B cell (primary cell): ENCODE data around the gene RREB1. TPM values are rescaled to one million over a fixed set of nuclear protein-coding genes. Genes with fewer than 3 reads are reported as not detected.
A peak's percentile ranks its signal among the peaks of the same experiment; 100 is the strongest.

Experiments
- ATAC-seq: fragments of 200-7000 bp; cut with Tn5 transposase; one replicate; pipeline ENCODE4 v1.10.0; 2021; ENCODE audit warnings: low read depth, mild to moderate bottlenecking, moderate number of reproducible peaks, moderate library complexity
- CTCF ChIA-PET: fragments of 350-600 bp; sonication (Branson Sonifier 250); formaldehyde crosslinking; loops from one replicate; lab custom pipeline; 2021; ENCODE audit warnings: antibody characterized with exemption, inconsistent platforms; lab: Charles Lee
- POLR2A ChIA-PET: fragments of 350-600 bp; sonication (Branson Sonifier 250); formaldehyde crosslinking; loops from one replicate; lab custom pipeline; 2021; ENCODE audit warnings: antibody characterized with exemption; lab: Charles Lee
- DNase-seq: peaks from one replicate; pipeline ENCODE4 v3.0.0; 2013
- H2AFZ ChIP-seq: 2 replicates; pipeline ENCODE4 v1.6.1; 2012; ENCODE audit warnings: mild to moderate bottlenecking, low read depth, low read length; ENCODE audit not compliant: insufficient read depth, poor library complexity, severe bottlenecking
- H3K27ac ChIP-seq, 2 donors: 1 replicate in 1 of 2; 2 replicates in 1 of 2; pipeline ENCODE4 v1.5.1; 2012 to 2013; ENCODE audit warnings: low read length in 2 of 2, mild to moderate bottlenecking in 2 of 2, moderate library complexity in 1 of 2
- H3K27me3 ChIP-seq, 4 experiments: fragments of 200-600 bp in 1 of 4; sonication (generic) in 1 of 4; replicated peaks in 1 of 4; 1 replicate in 2 of 4; 2 replicates in 2 of 4; pipeline versions ENCODE4 v1.6.1 to v1.7.0; 2013 to 2016; ENCODE audit warnings: low read length in 3 of 4, mild to moderate bottlenecking in 2 of 4, mixed read lengths in 1 of 4, moderate library complexity in 1 of 4; ENCODE audit not compliant: insufficient read depth in 4 of 4, control insufficient read depth in 3 of 4; ENCODE audit errors: control extremely low read depth in 1 of 4
- H3K36me3 ChIP-seq, 2 experiments: replicated peaks in 1 of 2; 1 replicate in 1 of 2; 2 replicates in 1 of 2; pipeline versions ENCODE4 v1.6.1 to v1.7.1; 2013; ENCODE audit warnings: low read length in 1 of 2; ENCODE audit not compliant: insufficient read depth in 2 of 2, control insufficient read depth in 1 of 2; ENCODE audit errors: control extremely low read depth in 1 of 2, extremely low read depth in 1 of 2
- H3K4me1 ChIP-seq, 2 donors: fragments of 200-600 bp in 1 of 2; sonication (generic) in 1 of 2; 1 replicate in 1 of 2; 2 replicates in 1 of 2; pipeline versions ENCODE4 v1.5.1 to v1.6.1; 2013 to 2017; ENCODE audit warnings: low read length in 2 of 2; ENCODE audit not compliant: control insufficient read depth in 2 of 2, insufficient read depth in 2 of 2
- H3K4me2 ChIP-seq: replicated peaks from 2 replicates; pipeline ENCODE3; 2012; ENCODE audit warnings: mild to moderate bottlenecking, low read depth, low read length; ENCODE audit not compliant: poor library complexity, severe bottlenecking
- H3K4me3 ChIP-seq, 5 experiments: fragments of 200-600 bp in 1 of 5; sonication (generic) in 1 of 5; 1 replicate in 3 of 5; 2 replicates in 2 of 5; pipeline versions ENCODE4 v1.5.1 to v1.7.0; 2011 to 2016; ENCODE audit warnings: low read length in 4 of 5, mild to moderate bottlenecking in 4 of 5, low read depth in 2 of 5, control low read depth in 1 of 5, moderate library complexity in 1 of 5; ENCODE audit not compliant: insufficient read depth in 1 of 5; ENCODE audit errors: control extremely low read depth in 1 of 5, extremely low read depth in 1 of 5
- H3K79me2 ChIP-seq: fragments of 200-600 bp; sonication (generic); one replicate; pipeline ENCODE4 v1.6.0; 2016; ENCODE audit warnings: low read length; ENCODE audit not compliant: control insufficient read depth, insufficient read depth
- H3K9ac ChIP-seq: fragments of 200-600 bp; sonication (generic); 2 replicates; pipeline ENCODE4 v1.6.1; 2017; ENCODE audit warnings: mild to moderate bottlenecking, low read length, moderate library complexity
- H3K9me3 ChIP-seq, 3 donors: one replicate each; pipeline versions ENCODE4 v1.6.1 to v1.7.1; 2013; ENCODE audit warnings: low read length in 2 of 3; ENCODE audit not compliant: control insufficient read depth in 2 of 3, insufficient read depth in 1 of 3; ENCODE audit errors: control extremely low read depth in 1 of 3
- H4K20me1 ChIP-seq: 2 replicates; pipeline ENCODE4 v1.6.0; 2012; ENCODE audit warnings: mild to moderate bottlenecking, low read length; ENCODE audit not compliant: insufficient read depth, control insufficient read depth, poor library complexity, severe bottlenecking
- H3K27ac Mint-ChIP-seq: one replicate; pipeline ENCODE4 v1.8.0; 2021; ENCODE audit warnings: mixed read lengths
- H3K27me3 Mint-ChIP-seq: one replicate; pipeline ENCODE4 v1.8.0; 2021; ENCODE audit warnings: mixed read lengths
- H3K4me1 Mint-ChIP-seq: one replicate; pipeline ENCODE4 v1.8.0; 2021; ENCODE audit warnings: mixed read lengths
- H3K4me3 Mint-ChIP-seq: one replicate; pipeline ENCODE4 v1.8.0; 2021; ENCODE audit warnings: mixed read lengths
- H3K9me3 Mint-ChIP-seq: one replicate; pipeline ENCODE4 v1.8.0; 2022; ENCODE audit warnings: mixed read lengths; ENCODE audit not compliant: insufficient read depth
- CTCF ChIP-seq: fragments of 200-600 bp; IDR thresholded peaks from one replicate; pipeline ENCODE4 v1.8.0; 2022; ENCODE audit warnings: antibody characterized with exemption, mild to moderate bottlenecking
- EZH2 ChIP-seq: IDR thresholded peaks from 2 replicates; pipeline ENCODE4 v1.6.1; 2012; ENCODE audit warnings: borderline replicate concordance, low read depth, mild to moderate bottlenecking, moderate library complexity, low read length; ENCODE audit not compliant: insufficient read depth, poor library complexity, severe bottlenecking
- WGBS: methylation state at CpG from one replicate; pipeline ENCODE4 v1.1.5; 2013; ENCODE audit warnings: missing lambda C conversion rate; ENCODE audit not compliant: insufficient coverage; 5-methylcytosine and 5-hydroxymethylcytosine counted together
- intact Hi-C: fragments of 100-400 bp; cut with micrococcal nuclease; formaldehyde crosslinking; loops from one replicate; pipeline ENCODE4 v1.10.0; 2022
- polyA plus RNA-seq: library from polyadenylated mRNA; depleted of rRNA; stranded (reverse); fragments of >200 nt; gene quantifications from 2 replicates; pipeline ENCODE4 v1.2.3, GENCODE V29; 2012
- total RNA-seq, 2 donors: library from RNA; stranded (reverse); fragments of 120-200 nt in 1 of 2; gene quantifications; 1 replicate in 1 of 2; 2 replicates in 1 of 2; pipeline versions ENCODE4 v1.2.3 to v1.2.4, GENCODE V29; 2013 to 2022

Gene RREB1
- total and polyA plus RNA-seq, 2 donors (not counting 1 experiment from before 2014, with no cell fraction given) = 10.4 to 58.6 TPM

- Histone ChIP-seq H3K9ac (no peak overlapping the region), H3K27me3 (no peaks in the 10 kb centered on the region), H3K4me2 (no peak overlapping the region), H3K36me3 (no peaks in the 10 kb centered on the region), H3K79me2 (peaks cover 96% of the 10 kb centered on the region), H3K27ac (no peak overlapping the region), H3K4me1 (peaks cover 40 to 41% of the 10 kb centered on the region in 2 donors), H2AFZ (no peak overlapping the region), H4K20me1 (peaks cover 57% of the 10 kb centered on the region), H3K4me3 (no peak overlapping the region), H3K9me3 (no peaks in the 10 kb centered on the region)
- WGBS = 95% methylated on average over 13 of the region's 14 CpGs
- DNase-seq (no peak), ATAC-seq (no peak)
- Mint-ChIP-seq H3K9me3 (no peaks in the 10 kb centered on the region), H3K27me3 (no peaks in the 10 kb centered on the region), H3K4me3 (no peak overlapping the region), H3K4me1 (peaks cover 80% of the 10 kb centered on the region), H3K27ac (peak overlapping the region; percentile 67)
- ChIA-PET CTCF (interaction anchor here (1.4 kb wide), 1 partner anchor 11 kb away, joined by 3 read pairs; no protein-coding TSS in a partner anchor), POLR2A (no interaction called here)
- intact Hi-C loops = no loop called here
- TF ChIP-seq CTCF (no peak), EZH2 (no peak)
Observed at GRCh38 chr6:7150381-7151064, 42.8 kb downstream of the RREB1 start.

- ChIA-PET POLR2A (no interaction called here), CTCF (interaction anchor here (1.1 to 1.4 kb wide), 2 partner anchors 8 to 12 kb away, joined by 3 read pairs; no protein-coding TSS in a partner anchor)
- Histone ChIP-seq H3K27me3 (no peaks in the 10 kb centered on the region), H3K9me3 (no peaks in the 10 kb centered on the region), H3K4me1 (peaks cover 40 to 41% of the 10 kb centered on the region in 2 donors), H3K27ac (no peak overlapping the region), H3K36me3 (no peaks in the 10 kb centered on the region), H3K4me3 (no peak overlapping the region), H3K9ac (no peak overlapping the region), H4K20me1 (peaks cover 52% of the 10 kb centered on the region), H3K79me2 (peaks cover 96% of the 10 kb centered on the region), H2AFZ (no peak overlapping the region), H3K4me2 (no peak overlapping the region)
- intact Hi-C loops = no loop called here
- WGBS = 100% methylated on average over 2 of the region's 2 CpGs
- ATAC-seq = no peak
- Mint-ChIP-seq H3K4me1 (peaks cover 80% of the 10 kb centered on the region), H3K27me3 (no peaks in the 10 kb centered on the region), H3K9me3 (no peaks in the 10 kb centered on the region), H3K27ac (peak overlapping the region; percentile 21), H3K4me3 (no peak overlapping the region)
- TF ChIP-seq CTCF = no peak
- TF ChIP-seq EZH2 = no peak
- no peak for DNase-seq
Observed at GRCh38 chr6:7151381-7151780, 43.6 kb downstream of the RREB1 start.
